ENCODE measurements around the gene DHRS2.

The DHRS2 gene

GRCh38 chr14:23660290-23661226 is 24.4 kb downstream of the DHRS2 start:
- DNase-seq (ENCODE audit: insufficient read length, low spot score), result no peak

GRCh38 chr14:23661542-23661941 is 25.4 kb downstream of the DHRS2 start:
- TF ChIP-seq POU2F2 (IDR thresholded peaks at IDR 0.05; ENCODE audit: low read depth, low read length) (no peak), TAF1 (IDR thresholded peaks at IDR 0.05; ENCODE audit: low read depth, low read length) (no peak)
- DNase-seq (ENCODE audit: insufficient read length, low spot score) (no peak), FAIRE-seq (no peak)

More at GRCh38 chr14:23660290-23661226, 24.4 kb downstream of the DHRS2 start:
- TF ChIP-seq POU2F2 (IDR thresholded peaks at IDR 0.05; ENCODE audit: low read depth, low read length) (no peak), POLR2A (IDR thresholded peaks at IDR 0.05; ENCODE audit: low read depth, low read length) (no peak)
- no peak for FAIRE-seq

- FAIRE-seq, result no peak
- TF ChIP-seq POLR2AphosphoS5 (IDR thresholded peaks at IDR 0.05; ENCODE audit: low read depth, low read length) (no peak), PAX5 (IDR thresholded peaks at IDR 0.05; ENCODE audit: insufficient read depth, low read length, severe bottlenecking) (no peak), POU2F2 (IDR thresholded peaks at IDR 0.05; ENCODE audit: low read depth, low read length) (no peak)
- DNase-seq (ENCODE audit: insufficient read length, low spot score), result no peak
These were observed 27.0 kb downstream of the DHRS2 start for GRCh38 chr14:23663127-23663526.

GRCh38 chr14:23663711-23664110 is 27.5 kb downstream of the DHRS2 start:
- no peak for TF ChIP-seq POLR2AphosphoS5 (IDR thresholded peaks at IDR 0.05; ENCODE audit: low read depth, low read length)
- TF ChIP-seq POU2F2 (IDR thresholded peaks at IDR 0.05; ENCODE audit: low read depth, low read length), result no peak
- TF ChIP-seq SPI1 (IDR thresholded peaks at IDR 0.05; ENCODE audit: low read depth, low read length), result no peak
- no peak for TF ChIP-seq POLR2A (IDR thresholded peaks at IDR 0.05; ENCODE audit: low read depth, low read length)
- no peak for TF ChIP-seq PAX5 (IDR thresholded peaks at IDR 0.05; ENCODE audit: insufficient read depth, low read length, severe bottlenecking)
- no peak for TF ChIP-seq TAF1 (IDR thresholded peaks at IDR 0.05; ENCODE audit: low read depth, low read length)
- no peak for DNase-seq (ENCODE audit: insufficient read length, low spot score)
- FAIRE-seq, result no peak

- FAIRE-seq (no peak), DNase-seq (ENCODE audit: insufficient read length, low spot score) (no peak)
- TF ChIP-seq PAX5 (IDR thresholded peaks at IDR 0.05; ENCODE audit: insufficient read depth, low read length, severe bottlenecking), result no peak
- TF ChIP-seq TAF1 (IDR thresholded peaks at IDR 0.05; ENCODE audit: low read depth, low read length), result no peak
- TF ChIP-seq SPI1 (IDR thresholded peaks at IDR 0.05; ENCODE audit: low read depth, low read length), result no peak
- TF ChIP-seq POLR2A (IDR thresholded peaks at IDR 0.05; ENCODE audit: low read depth, low read length), result no peak
- no peak for TF ChIP-seq POLR2AphosphoS5 (IDR thresholded peaks at IDR 0.05; ENCODE audit: low read depth, low read length)
- TF ChIP-seq POU2F2 (IDR thresholded peaks at IDR 0.05; ENCODE audit: low read depth, low read length), result no peak
These were observed 28.2 kb downstream of the DHRS2 start for GRCh38 chr14:23664207-23664885.

GRCh38 chr14:23665302-23666016 is 29.3 kb downstream of the DHRS2 start:
- DNase-seq (ENCODE audit: insufficient read length, low spot score), result no peak
- no peak for TF ChIP-seq POLR2AphosphoS5 (IDR thresholded peaks at IDR 0.05; ENCODE audit: low read depth, low read length)
- no peak for TF ChIP-seq PAX5 (IDR thresholded peaks at IDR 0.05; ENCODE audit: insufficient read depth, low read length, severe bottlenecking)
- no peak for TF ChIP-seq TAF1 (IDR thresholded peaks at IDR 0.05; ENCODE audit: low read depth, low read length)
- TF ChIP-seq POLR2A (IDR thresholded peaks at IDR 0.05; ENCODE audit: low read depth, low read length), result no peak
- TF ChIP-seq SPI1 (IDR thresholded peaks at IDR 0.05; ENCODE audit: low read depth, low read length), result no peak
- no peak for TF ChIP-seq POU2F2 (IDR thresholded peaks at IDR 0.05; ENCODE audit: low read depth, low read length)
- no peak for FAIRE-seq

GRCh38 chr14:23667134-23667533 is 31.0 kb downstream of the DHRS2 start:
- no peak for FAIRE-seq
- TF ChIP-seq TAF1 (IDR thresholded peaks at IDR 0.05; ENCODE audit: low read depth, low read length) (no peak), POU2F2 (IDR thresholded peaks at IDR 0.05; ENCODE audit: low read depth, low read length) (no peak), PAX5 (IDR thresholded peaks at IDR 0.05; ENCODE audit: insufficient read depth, low read length, severe bottlenecking) (no peak), POLR2A (IDR thresholded peaks at IDR 0.05; ENCODE audit: low read depth, low read length) (no peak), SPI1 (IDR thresholded peaks at IDR 0.05; ENCODE audit: low read depth, low read length) (no peak), POLR2AphosphoS5 (IDR thresholded peaks at IDR 0.05; ENCODE audit: low read depth, low read length) (no peak)
- DNase-seq (ENCODE audit: insufficient read length, low spot score), result no peak

GRCh38 chr14:23669441-23669840 is 33.3 kb downstream of the DHRS2 start:
- DNase-seq (ENCODE audit: insufficient read length, low spot score) (no peak), FAIRE-seq (no peak)
- no peak for TF ChIP-seq POLR2A (IDR thresholded peaks at IDR 0.05; ENCODE audit: low read depth, low read length)
- TF ChIP-seq TAF1 (IDR thresholded peaks at IDR 0.05; ENCODE audit: low read depth, low read length), result no peak
- no peak for TF ChIP-seq POLR2AphosphoS5 (IDR thresholded peaks at IDR 0.05; ENCODE audit: low read depth, low read length)
- no peak for TF ChIP-seq SPI1 (IDR thresholded peaks at IDR 0.05; ENCODE audit: low read depth, low read length)
- no peak for TF ChIP-seq PAX5 (IDR thresholded peaks at IDR 0.05; ENCODE audit: insufficient read depth, low read length, severe bottlenecking)
- TF ChIP-seq POU2F2 (IDR thresholded peaks at IDR 0.05; ENCODE audit: low read depth, low read length), result no peak

GRCh38 chr14:23670481-23670880 is 34.3 kb downstream of the DHRS2 start:
- FAIRE-seq (no peak), DNase-seq (ENCODE audit: insufficient read length, low spot score) (no peak)
- no peak for TF ChIP-seq POLR2AphosphoS5 (IDR thresholded peaks at IDR 0.05; ENCODE audit: low read depth, low read length)
- no peak for TF ChIP-seq SPI1 (IDR thresholded peaks at IDR 0.05; ENCODE audit: low read depth, low read length)
- no peak for TF ChIP-seq POU2F2 (IDR thresholded peaks at IDR 0.05; ENCODE audit: low read depth, low read length)
- no peak for TF ChIP-seq TAF1 (IDR thresholded peaks at IDR 0.05; ENCODE audit: low read depth, low read length)
- TF ChIP-seq PAX5 (IDR thresholded peaks at IDR 0.05; ENCODE audit: insufficient read depth, low read length, severe bottlenecking), result no peak
